A549 treated with RU486 at 1 μM for 4 hours (cell line): ENCODE data around the gene RNF8. TPM values are rescaled to one million over a fixed set of nuclear protein-coding genes. Genes with fewer than 3 reads are reported as not detected.

Experiments used
- total RNA-seq: library from RNA; stranded (reverse); fragments of 200-300 nt; extraction: Qiagen RNA extraction; gene quantifications from 5 replicates; pipeline ENCODE4 v1.2.3, GENCODE V29; 2022; ENCODE audit warnings: low read depth

Gene RNF8, protein sequence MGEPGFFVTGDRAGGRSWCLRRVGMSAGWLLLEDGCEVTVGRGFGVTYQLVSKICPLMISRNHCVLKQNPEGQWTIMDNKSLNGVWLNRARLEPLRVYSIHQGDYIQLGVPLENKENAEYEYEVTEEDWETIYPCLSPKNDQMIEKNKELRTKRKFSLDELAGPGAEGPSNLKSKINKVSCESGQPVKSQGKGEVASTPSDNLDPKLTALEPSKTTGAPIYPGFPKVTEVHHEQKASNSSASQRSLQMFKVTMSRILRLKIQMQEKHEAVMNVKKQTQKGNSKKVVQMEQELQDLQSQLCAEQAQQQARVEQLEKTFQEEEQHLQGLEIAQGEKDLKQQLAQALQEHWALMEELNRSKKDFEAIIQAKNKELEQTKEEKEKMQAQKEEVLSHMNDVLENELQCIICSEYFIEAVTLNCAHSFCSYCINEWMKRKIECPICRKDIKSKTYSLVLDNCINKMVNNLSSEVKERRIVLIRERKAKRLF
- 20.9 to 24.5 TPM (median 23.8 TPM) in 5 replicates for total RNA-seq

DNA sequence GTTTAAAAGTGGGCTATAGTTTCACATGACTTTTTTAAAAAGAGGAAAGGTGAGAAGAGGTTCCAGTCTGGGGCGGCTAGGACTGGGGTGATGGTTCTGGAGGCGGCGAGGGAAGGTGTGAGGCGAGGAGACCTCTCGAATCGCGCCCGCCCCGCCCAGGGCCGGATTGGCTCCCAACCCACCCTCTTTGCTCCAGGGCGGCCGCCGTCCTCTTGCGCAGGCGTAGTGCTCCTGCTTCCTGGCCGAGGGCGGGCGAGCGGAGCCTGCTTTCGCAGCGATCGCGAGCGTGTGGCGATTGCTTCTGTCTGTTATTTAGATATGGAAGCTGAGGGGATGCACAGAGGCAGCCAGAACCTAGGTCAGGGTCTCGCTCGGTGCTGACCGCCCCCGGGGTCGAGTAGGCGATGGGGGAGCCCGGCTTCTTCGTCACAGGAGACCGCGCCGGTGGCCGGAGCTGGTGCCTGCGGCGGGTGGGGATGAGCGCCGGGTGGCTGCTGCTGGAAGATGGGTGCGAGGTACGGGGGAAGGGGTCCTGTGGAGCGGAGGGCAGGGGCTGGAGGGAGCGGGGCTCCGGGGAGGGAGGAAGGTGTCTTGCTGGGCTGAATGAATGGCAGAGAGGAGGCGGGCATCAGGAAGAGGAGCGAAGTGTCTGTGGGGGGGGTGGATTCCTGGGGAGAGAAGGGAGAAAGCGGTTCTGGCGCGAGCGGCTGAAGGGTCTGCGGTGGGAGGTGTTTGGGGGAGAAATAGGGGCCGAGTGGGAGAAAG lies at the start of gene RNF8:
RNF8 (plus strand) TSS at position 223 of the 765 bp plus-strand sequence; CDS start at position 405, 182 bp downstream.

DNA sequence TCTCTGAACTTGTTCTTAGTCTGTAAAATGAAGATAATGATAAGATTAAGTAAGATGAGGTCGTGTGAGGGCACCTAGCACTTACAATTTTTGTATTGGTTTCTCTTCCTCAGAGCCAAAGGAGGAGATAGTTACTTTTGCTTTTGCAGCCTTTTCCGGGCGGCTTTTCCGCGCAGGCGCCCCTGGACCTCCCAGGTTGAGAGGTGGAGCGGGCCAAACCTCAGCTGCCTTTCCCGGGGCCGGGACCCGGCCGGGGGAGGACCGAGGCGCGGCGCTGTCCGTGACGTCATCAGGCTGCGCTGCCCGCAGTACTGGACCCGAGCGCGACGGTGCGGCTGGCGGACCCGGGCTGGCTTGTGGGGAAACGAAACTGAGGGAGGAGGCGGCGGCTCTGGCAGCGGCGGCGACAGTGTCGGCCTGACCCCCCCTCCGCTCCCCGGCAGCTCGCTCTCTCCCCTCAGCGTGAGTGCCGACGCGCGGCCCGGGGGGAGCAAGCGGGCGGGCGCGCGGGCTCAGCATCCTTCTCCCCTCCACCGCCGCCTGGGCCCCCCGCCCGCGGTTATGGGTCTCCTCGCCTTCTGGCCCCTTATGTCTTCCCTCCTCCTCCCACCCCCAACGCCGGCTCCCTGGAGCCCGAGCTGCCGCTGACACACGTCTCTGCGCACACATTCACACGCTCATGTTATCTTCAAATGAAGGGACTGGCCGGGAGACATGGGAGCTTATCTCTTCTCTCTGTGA lies 79.3 kb downstream of the RNF8 start, which contains the start of gene CMTR1:
CMTR1 (plus strand) TSS at position 306 of the 741 bp plus-strand sequence. CDS start 2,409 bp downstream, outside the sequence.

Other genes starting within 250 kb of the RNF8 start
- gene PIM1, start 183.8 kb upstream of the RNF8 start, total RNA-seq = 12.1 to 24.2 TPM (median 20.4 TPM) in 5 replicates
- 5.5 to 6.3 TPM (median 6.3 TPM) in 5 replicates for gene TBC1D22B, start 96.2 kb upstream of the RNF8 start, total RNA-seq
- 0.80 to 1.1 TPM (median 0.97 TPM) in 5 replicates for gene TMEM217, start 95.8 kb upstream of the RNF8 start, total RNA-seq
- 13.3 to 16.7 TPM (median 16.4 TPM) in 5 replicates for gene CMTR1, start 79.2 kb downstream of the RNF8 start, total RNA-seq
- gene CCDC167, start 145.9 kb downstream of the RNF8 start, total RNA-seq = 41.6 to 53.0 TPM (median 48.0 TPM) in 5 replicates